ENCODE measurements around the gene ST3GAL6. TPM values are rescaled to one million over a fixed set of nuclear protein-coding genes. Genes with fewer than 3 reads are reported as not detected.

The ST3GAL6 gene, protein sequence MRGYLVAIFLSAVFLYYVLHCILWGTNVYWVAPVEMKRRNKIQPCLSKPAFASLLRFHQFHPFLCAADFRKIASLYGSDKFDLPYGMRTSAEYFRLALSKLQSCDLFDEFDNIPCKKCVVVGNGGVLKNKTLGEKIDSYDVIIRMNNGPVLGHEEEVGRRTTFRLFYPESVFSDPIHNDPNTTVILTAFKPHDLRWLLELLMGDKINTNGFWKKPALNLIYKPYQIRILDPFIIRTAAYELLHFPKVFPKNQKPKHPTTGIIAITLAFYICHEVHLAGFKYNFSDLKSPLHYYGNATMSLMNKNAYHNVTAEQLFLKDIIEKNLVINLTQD
- total RNA-seq (10 to 100 TPM in 2 of 4 donors, 1 to 10 TPM in 2; 3.9 to 11.8 (median 9.9) TPM), polyA plus RNA-seq (1 to 10 TPM; 2.4 to 3.2 (median 2.4) TPM)

GRCh38 chr3:98763076-98763475 is at the start of gene ST3GAL6:
Gene ST3GAL6 (plus strand): TSS chr3:98763340. CDS start chr3:98768441, 5,101 bp downstream.
- intact Hi-C loops (cut with DNase I): no loop called here
- Histone ChIP-seq H3K36me3 (no peaks in the 10 kb centered on the region), H3K4me3 (no peak within 1 kb of the TSS), H3K27ac (peak within 1 kb of the TSS in 3 of 4 donors; percentile 11 to 26 (median 17)), H3K4me1 (peaks cover 0 to 6% (median 0%) of the 10 kb centered on the region in 4 donors), H3K9me3 (no peaks in the 10 kb centered on the region), H3K27me3 (no peaks in the 10 kb centered on the region)
- TF ChIP-seq EP300 (IDR thresholded peaks at IDR 0.05) (no peak), POLR2AphosphoS5 (IDR thresholded peaks at IDR 0.05) (peak in 1 of 4 donors; percentile 41), POLR2A (IDR thresholded peaks at IDR 0.05) (no peak)
- TF ChIP-seq, protein P1, sequence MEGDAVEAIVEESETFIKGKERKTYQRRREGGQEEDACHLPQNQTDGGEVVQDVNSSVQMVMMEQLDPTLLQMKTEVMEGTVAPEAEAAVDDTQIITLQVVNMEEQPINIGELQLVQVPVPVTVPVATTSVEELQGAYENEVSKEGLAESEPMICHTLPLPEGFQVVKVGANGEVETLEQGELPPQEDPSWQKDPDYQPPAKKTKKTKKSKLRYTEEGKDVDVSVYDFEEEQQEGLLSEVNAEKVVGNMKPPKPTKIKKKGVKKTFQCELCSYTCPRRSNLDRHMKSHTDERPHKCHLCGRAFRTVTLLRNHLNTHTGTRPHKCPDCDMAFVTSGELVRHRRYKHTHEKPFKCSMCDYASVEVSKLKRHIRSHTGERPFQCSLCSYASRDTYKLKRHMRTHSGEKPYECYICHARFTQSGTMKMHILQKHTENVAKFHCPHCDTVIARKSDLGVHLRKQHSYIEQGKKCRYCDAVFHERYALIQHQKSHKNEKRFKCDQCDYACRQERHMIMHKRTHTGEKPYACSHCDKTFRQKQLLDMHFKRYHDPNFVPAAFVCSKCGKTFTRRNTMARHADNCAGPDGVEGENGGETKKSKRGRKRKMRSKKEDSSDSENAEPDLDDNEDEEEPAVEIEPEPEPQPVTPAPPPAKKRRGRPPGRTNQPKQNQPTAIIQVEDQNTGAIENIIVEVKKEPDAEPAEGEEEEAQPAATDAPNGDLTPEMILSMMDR (IDR thresholded peaks at IDR 0.05): no peak
- WGBS, 2 donors: 28 to 78% methylated on average over 1 of the region's 1 CpG
- peak; percentile 68 for DNase-seq

GRCh38 chr3:98713984-98714383 is 49.2 kb upstream of the ST3GAL6 start:
- TF ChIP-seq POLR2AphosphoS5 (IDR thresholded peaks at IDR 0.05) (no peak), EP300 (IDR thresholded peaks at IDR 0.05) (no peak), POLR2A (IDR thresholded peaks at IDR 0.05) (no peak)
- TF ChIP-seq, protein P1 (IDR thresholded peaks at IDR 0.05): no peak
- 79 to 82% methylated on average over 3 of the region's 3 CpGs for WGBS, 2 donors
- Histone ChIP-seq H3K4me3 (no peak overlapping the region), H3K4me1 (no peaks in the 10 kb centered on the region), H3K27me3 (no peaks in the 10 kb centered on the region), H3K27ac (no peak overlapping the region), H3K36me3 (no peaks in the 10 kb centered on the region), H3K9me3 (no peaks in the 10 kb centered on the region)
- intact Hi-C loops (cut with DNase I): no loop called here
- DNase-seq: no peak

- intact Hi-C loops (cut with DNase I): no loop called here
- no peak overlapping the region for H3K27ac ChIP-seq
- 62 to 80% methylated on average over 2 of the region's 2 CpGs for WGBS, 2 donors
- no peak for DNase-seq
- H3K27me3 ChIP-seq: no peaks in the 10 kb centered on the region
- no peak for TF ChIP-seq EP300 (IDR thresholded peaks at IDR 0.05)
- no peak for TF ChIP-seq POLR2AphosphoS5 (IDR thresholded peaks at IDR 0.05)
- TF ChIP-seq, protein P1 (IDR thresholded peaks at IDR 0.05): no peak
- no peak for TF ChIP-seq POLR2A (IDR thresholded peaks at IDR 0.05)
- H3K9me3 ChIP-seq: no peaks in the 10 kb centered on the region
- H3K36me3 ChIP-seq: no peaks in the 10 kb centered on the region
- no peak overlapping the region for H3K4me3 ChIP-seq
- H3K4me1 ChIP-seq: no peaks in the 10 kb centered on the region
Measured at GRCh38 chr3:98717584-98717983, 45.6 kb upstream of the ST3GAL6 start.

GRCh38 chr3:98718730-98719129 is 44.4 kb upstream of the ST3GAL6 start:
- TF ChIP-seq, protein P1 (IDR thresholded peaks at IDR 0.05): no peak
- TF ChIP-seq EP300 (IDR thresholded peaks at IDR 0.05): no peak
- TF ChIP-seq POLR2A (IDR thresholded peaks at IDR 0.05): no peak
- no peak for TF ChIP-seq POLR2AphosphoS5 (IDR thresholded peaks at IDR 0.05)
- WGBS, 2 donors: 23 to 57% methylated on average over 1 of the region's 1 CpG

More at GRCh38 chr3:98718730-98719129, 44.4 kb upstream of the ST3GAL6 start:
- Histone ChIP-seq H3K36me3 (no peaks in the 10 kb centered on the region), H3K9me3 (no peaks in the 10 kb centered on the region), H3K27me3 (no peaks in the 10 kb centered on the region), H3K4me1 (no peaks in the 10 kb centered on the region), H3K27ac (no peak overlapping the region), H3K4me3 (no peak overlapping the region)
- intact Hi-C loops (cut with DNase I): no loop called here
- DNase-seq: no peak

All from sigmoid colon (tissue), 7 donors.